Naive B cell (primary cell): ENCODE data around the gene RELN. TPM values are rescaled to one million over a fixed set of nuclear protein-coding genes. Genes with fewer than 3 reads are reported as not detected.

Source experiments
- ATAC-seq, 2 donors: fragments of 150-1000 bp; cut with Tn5 transposase; 2 replicates each; pipeline ENCODE4 v1.10.0; 2021; ENCODE audit warnings: low read depth in 2 of 2, mild to moderate bottlenecking in 2 of 2, moderate library complexity in 2 of 2
- DNase-seq: peaks from one replicate; pipeline ENCODE4 v3.0.0; 2022
- H3K27ac Mint-ChIP-seq, 6 donors: one replicate each; pipeline ENCODE4 v1.8.0; 2020 to 2022; ENCODE audit warnings: mild to moderate bottlenecking in 6 of 6, mixed read lengths in 6 of 6, moderate library complexity in 5 of 6, inconsistent platforms in 2 of 6
- H3K27me3 Mint-ChIP-seq, 3 donors: one replicate each; pipeline ENCODE4 v1.8.0; 2021 to 2022; ENCODE audit warnings: mixed read lengths in 3 of 3, mild to moderate bottlenecking in 1 of 3
- H3K36me3 Mint-ChIP-seq, 2 donors: one replicate each; pipeline ENCODE4 v1.8.0; 2020 to 2022; ENCODE audit warnings: mixed read lengths in 2 of 2, inconsistent platforms in 1 of 2, mild to moderate bottlenecking in 1 of 2
- H3K4me1 Mint-ChIP-seq, 3 donors: one replicate each; pipeline ENCODE4 v1.8.0; 2020 to 2022; ENCODE audit warnings: mixed read lengths in 3 of 3, inconsistent platforms in 1 of 3, mild to moderate bottlenecking in 1 of 3, moderate library complexity in 1 of 3
- H3K4me3 Mint-ChIP-seq, 8 donors: one replicate each; pipeline ENCODE4 v1.8.0; 2020 to 2022; ENCODE audit warnings: mild to moderate bottlenecking in 8 of 8, mixed read lengths in 8 of 8, moderate library complexity in 8 of 8, inconsistent platforms in 2 of 8
- H3K9me3 Mint-ChIP-seq, 7 donors: one replicate each; pipeline ENCODE4 v1.8.0; 2020 to 2022; ENCODE audit warnings: mixed read lengths in 7 of 7, mild to moderate bottlenecking in 5 of 7, inconsistent platforms in 2 of 7, moderate library complexity in 1 of 7
- polyA plus RNA-seq, 6 donors: library from polyadenylated mRNA; unstranded; fragments of 300-500 nt; fragmentation: Illumina TruSeq; gene quantifications; one replicate each; pipeline ENCODE4 v1.2.3, GENCODE V29; 2021; ENCODE audit warnings: low read depth in 6 of 6

Gene RELN
- polyA plus RNA-seq, 6 donors from 2014 or later: not detected

- no peak overlapping the region for H3K27ac Mint-ChIP-seq
- no peaks in the 10 kb centered on the region for H3K4me1 Mint-ChIP-seq
- H3K4me3 Mint-ChIP-seq: no peak overlapping the region
- no peak for ATAC-seq
- DNase-seq: no peak
- no peaks in the 10 kb centered on the region for H3K36me3 Mint-ChIP-seq
- H3K27me3 Mint-ChIP-seq: peaks cover 10 to 17% (median 14%) of the 10 kb centered on the region in 3 donors
- peaks cover 0 to 6% (median 0%) of the 10 kb centered on the region in 7 donors for H3K9me3 Mint-ChIP-seq
These were observed 38.1 kb downstream of the RELN start for GRCh38 chr7:103951311-103951710.

- H3K36me3 Mint-ChIP-seq: no peaks in the 10 kb centered on the region
- H3K27ac Mint-ChIP-seq: peak overlapping the region in 1 of 6 donors; percentile 17
- peaks cover 6 to 10% (median 10%) of the 10 kb centered on the region in 3 donors for H3K27me3 Mint-ChIP-seq
- ATAC-seq: no peak
- H3K4me1 Mint-ChIP-seq: no peaks in the 10 kb centered on the region
- no peak for DNase-seq
- H3K4me3 Mint-ChIP-seq: no peak overlapping the region
- H3K9me3 Mint-ChIP-seq: peaks cover 0 to 6% (median 0%) of the 10 kb centered on the region in 7 donors
These were observed 40.1 kb downstream of the RELN start for GRCh38 chr7:103949374-103949773.

- Mint-ChIP-seq H3K36me3 (no peaks in the 10 kb centered on the region), H3K9me3 (peaks cover 0 to 6% (median 0%) of the 10 kb centered on the region in 7 donors), H3K27me3 (peaks cover 0 to 10% (median 0%) of the 10 kb centered on the region in 3 donors), H3K4me1 (no peaks in the 10 kb centered on the region), H3K27ac (no peak overlapping the region), H3K4me3 (no peak overlapping the region)
- DNase-seq (no peak), ATAC-seq (no peak)
These were observed 42.3 kb downstream of the RELN start for GRCh38 chr7:103947026-103947655.

DNA sequence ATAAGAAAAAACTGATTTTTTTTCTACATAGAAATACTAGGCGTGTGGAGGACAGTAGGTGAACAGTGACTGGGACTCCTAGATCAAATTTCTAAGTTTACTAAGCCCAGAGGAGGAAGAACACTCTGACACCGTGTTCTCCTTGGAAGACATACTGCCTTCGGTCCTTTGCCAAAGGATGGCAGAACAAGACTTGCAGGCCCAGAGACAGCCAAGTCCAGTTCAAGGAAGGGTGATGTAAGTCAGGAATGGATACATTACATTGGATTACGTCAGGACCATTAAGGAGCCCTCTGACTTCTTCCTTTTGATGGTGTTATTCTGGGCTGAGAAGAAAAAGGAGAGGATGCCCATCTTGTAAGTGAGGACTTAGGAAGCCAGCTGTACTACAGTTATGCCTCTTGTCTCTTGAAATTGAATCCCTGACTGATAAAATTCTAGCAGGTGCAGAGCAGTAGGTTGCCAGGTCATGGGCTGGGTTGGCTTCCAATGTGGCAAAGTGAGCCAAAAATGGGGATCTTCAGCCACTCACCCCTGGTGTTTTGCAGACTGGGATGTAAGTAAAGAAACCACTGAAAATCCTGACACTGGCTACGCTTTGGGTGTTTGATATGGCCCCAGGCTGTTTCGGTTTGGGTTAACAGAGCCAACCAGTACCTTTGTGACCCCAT is 45.1 kb downstream of the RELN start:
- Mint-ChIP-seq H3K27me3 (peaks cover 6 to 18% (median 7%) of the 10 kb centered on the region in 3 donors), H3K9me3 (peaks cover 0 to 3% (median 0%) of the 10 kb centered on the region in 7 donors), H3K4me3 (no peak overlapping the region), H3K4me1 (no peaks in the 10 kb centered on the region), H3K27ac (no peak overlapping the region), H3K36me3 (no peaks in the 10 kb centered on the region)
- DNase-seq: no peak
- no peak for ATAC-seq

DNA sequence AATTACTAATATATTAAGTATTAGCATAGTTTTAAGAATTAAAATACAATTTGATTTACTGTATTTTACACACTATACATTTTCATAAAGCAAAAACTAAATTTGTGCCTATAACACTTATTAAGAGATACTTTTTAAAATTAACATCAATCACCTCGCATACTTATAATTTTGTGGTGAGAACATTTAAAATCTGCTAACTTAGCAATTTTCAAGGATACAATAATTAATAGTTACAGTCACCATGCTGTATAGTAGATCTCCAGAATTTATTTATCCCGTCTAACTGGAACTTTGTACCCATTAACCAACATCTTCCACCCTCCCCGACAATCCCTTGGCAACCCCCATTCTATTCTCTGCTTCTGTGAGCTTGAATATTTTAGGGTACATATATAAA is 47.5 kb downstream of the RELN start:
- peaks cover 0 to 5% (median 0%) of the 10 kb centered on the region in 7 donors for H3K9me3 Mint-ChIP-seq
- DNase-seq: no peak
- H3K4me1 Mint-ChIP-seq: no peaks in the 10 kb centered on the region
- H3K27me3 Mint-ChIP-seq: peaks cover 6 to 15% (median 7%) of the 10 kb centered on the region in 3 donors
- no peaks in the 10 kb centered on the region for H3K36me3 Mint-ChIP-seq
- no peak overlapping the region for H3K27ac Mint-ChIP-seq
- no peak for ATAC-seq
- H3K4me3 Mint-ChIP-seq: no peak overlapping the region

- peaks cover 0 to 5% (median 0%) of the 10 kb centered on the region in 7 donors for H3K9me3 Mint-ChIP-seq
- H3K4me1 Mint-ChIP-seq: no peaks in the 10 kb centered on the region
- peaks cover 7 to 19% (median 13%) of the 10 kb centered on the region in 3 donors for H3K27me3 Mint-ChIP-seq
- DNase-seq (no peak), ATAC-seq (no peak)
- H3K27ac Mint-ChIP-seq: no peak overlapping the region
- no peak overlapping the region for H3K4me3 Mint-ChIP-seq
- no peaks in the 10 kb centered on the region for H3K36me3 Mint-ChIP-seq
These were observed 48.8 kb downstream of the RELN start for GRCh38 chr7:103940382-103941268.

- H3K4me1 Mint-ChIP-seq: no peaks in the 10 kb centered on the region
- H3K4me3 Mint-ChIP-seq: no peak overlapping the region
- no peak for DNase-seq
- H3K36me3 Mint-ChIP-seq: no peaks in the 10 kb centered on the region
- no peak overlapping the region for H3K27ac Mint-ChIP-seq
- no peak for ATAC-seq
- H3K27me3 Mint-ChIP-seq: peaks cover 7 to 19% (median 13%) of the 10 kb centered on the region in 3 donors
- peaks cover 0 to 5% (median 0%) of the 10 kb centered on the region in 7 donors for H3K9me3 Mint-ChIP-seq
These were observed 51.8 kb downstream of the RELN start for GRCh38 chr7:103937680-103938079.

DNA sequence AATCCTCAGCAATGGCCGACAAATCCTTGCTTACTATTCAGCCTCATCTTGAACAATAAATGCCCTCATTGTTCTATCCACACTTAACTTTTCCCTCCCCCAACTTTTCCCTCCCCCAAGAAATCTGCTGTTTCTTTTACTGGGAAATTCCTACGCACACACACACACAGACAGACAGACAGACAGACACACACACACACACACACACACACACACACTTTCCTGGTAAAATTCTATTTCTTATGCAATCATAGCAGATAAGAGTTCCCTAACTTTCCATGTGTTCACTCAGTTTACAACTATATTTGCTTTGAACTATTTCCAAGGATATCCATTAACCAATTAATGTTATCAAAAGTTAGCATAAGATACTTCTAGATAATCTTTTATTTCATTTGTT is 52.9 kb downstream of the RELN start:
- peaks cover 7 to 23% (median 13%) of the 10 kb centered on the region in 3 donors for H3K27me3 Mint-ChIP-seq
- no peaks in the 10 kb centered on the region for H3K36me3 Mint-ChIP-seq
- no peak for DNase-seq
- no peak overlapping the region for H3K4me3 Mint-ChIP-seq
- H3K9me3 Mint-ChIP-seq: peaks cover 0 to 5% (median 0%) of the 10 kb centered on the region in 7 donors
- no peak for ATAC-seq
- no peaks in the 10 kb centered on the region for H3K4me1 Mint-ChIP-seq
- no peak overlapping the region for H3K27ac Mint-ChIP-seq

DNA sequence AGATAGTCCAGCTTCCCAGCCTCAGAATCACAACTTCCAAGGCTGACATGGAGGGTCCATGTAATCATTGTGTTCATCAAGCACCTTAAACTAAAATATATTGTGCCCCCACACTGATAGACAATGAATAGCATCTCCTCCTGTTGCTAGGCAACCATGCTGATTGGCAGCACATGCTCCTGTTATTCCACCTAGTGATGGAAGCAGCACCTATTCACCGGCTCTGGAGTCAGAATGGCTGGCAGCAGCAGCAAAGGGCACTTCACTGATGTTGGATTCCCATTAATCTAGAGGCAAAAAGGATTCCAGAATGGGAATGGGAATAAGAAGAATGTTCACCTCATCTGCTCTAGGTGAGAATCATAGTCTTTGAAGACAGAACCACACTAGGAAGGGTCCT is 55.0 kb downstream of the RELN start:
- no peaks in the 10 kb centered on the region for H3K4me1 Mint-ChIP-seq
- H3K9me3 Mint-ChIP-seq: peaks cover 0 to 5% (median 0%) of the 10 kb centered on the region in 7 donors
- no peak for ATAC-seq
- no peak for DNase-seq
- H3K27me3 Mint-ChIP-seq: peaks cover 0 to 13% (median 12%) of the 10 kb centered on the region in 3 donors
- H3K4me3 Mint-ChIP-seq: no peak overlapping the region
- H3K36me3 Mint-ChIP-seq: no peaks in the 10 kb centered on the region
- no peak overlapping the region for H3K27ac Mint-ChIP-seq

DNA sequence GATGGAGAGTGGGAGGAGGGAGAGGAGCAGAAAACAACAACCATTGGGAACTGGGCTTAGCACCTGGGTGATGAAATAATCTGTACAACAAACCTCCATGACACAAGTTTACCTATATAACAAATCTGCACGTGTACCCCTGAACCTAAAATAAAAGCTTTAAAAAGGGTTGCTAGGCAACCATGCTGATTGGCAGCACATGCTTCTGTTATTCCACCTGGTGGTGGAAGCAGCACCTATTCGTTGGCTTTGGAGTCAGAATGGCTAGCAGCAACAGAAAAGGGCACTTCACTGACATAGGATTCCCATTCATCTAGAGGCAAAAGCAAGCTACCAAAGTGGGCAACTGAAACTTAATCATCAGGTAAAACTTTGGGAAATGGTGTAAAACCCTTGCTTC is 57.1 kb downstream of the RELN start:
- no peak for DNase-seq
- Mint-ChIP-seq H3K4me1 (no peaks in the 10 kb centered on the region), H3K27me3 (peaks cover 0 to 12% (median 11%) of the 10 kb centered on the region in 3 donors), H3K9me3 (peaks cover 0 to 5% (median 0%) of the 10 kb centered on the region in 7 donors), H3K4me3 (no peak overlapping the region), H3K36me3 (no peaks in the 10 kb centered on the region), H3K27ac (no peak overlapping the region)
- ATAC-seq: no peak

DNA sequence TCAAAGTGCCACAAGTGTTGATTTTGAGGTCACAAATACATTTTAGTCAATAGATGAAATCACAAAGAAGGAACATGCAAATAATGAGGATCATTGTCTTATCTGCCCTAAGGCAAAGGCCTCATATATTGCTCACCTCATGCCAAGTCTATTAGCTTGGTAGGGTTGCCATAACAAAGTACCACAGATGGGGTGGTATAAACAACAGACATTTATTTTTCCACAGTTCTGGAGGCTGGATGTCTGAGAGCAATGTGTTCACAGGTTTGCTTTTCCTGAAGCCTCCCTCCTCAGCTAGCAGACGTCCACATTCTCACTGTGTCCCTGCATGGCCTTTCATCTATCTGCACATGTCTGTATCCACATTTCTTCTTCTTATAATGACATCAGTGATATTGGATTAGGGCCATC is 59.6 kb downstream of the RELN start:
- Mint-ChIP-seq H3K4me1 (no peaks in the 10 kb centered on the region), H3K36me3 (no peaks in the 10 kb centered on the region), H3K27ac (no peak overlapping the region), H3K27me3 (peaks cover 0 to 6% (median 5%) of the 10 kb centered on the region in 3 donors), H3K4me3 (no peak overlapping the region), H3K9me3 (peaks cover 0 to 5% (median 0%) of the 10 kb centered on the region in 7 donors)
- no peak for ATAC-seq
- no peak for DNase-seq

GRCh38 chr7:103928581-103928980 is 60.9 kb downstream of the RELN start:
- DNase-seq (no peak), ATAC-seq (no peak)
- no peak overlapping the region for H3K4me3 Mint-ChIP-seq
- peaks cover 0 to 6% (median 5%) of the 10 kb centered on the region in 3 donors for H3K27me3 Mint-ChIP-seq
- no peak overlapping the region for H3K27ac Mint-ChIP-seq
- H3K9me3 Mint-ChIP-seq: peaks cover 0 to 5% (median 0%) of the 10 kb centered on the region in 7 donors
- H3K4me1 Mint-ChIP-seq: no peaks in the 10 kb centered on the region
- no peaks in the 10 kb centered on the region for H3K36me3 Mint-ChIP-seq

GRCh38 chr7:103924184-103924583 is 65.3 kb downstream of the RELN start:
- Mint-ChIP-seq H3K27ac (no peak overlapping the region), H3K4me3 (no peak overlapping the region), H3K27me3 (peaks cover 0 to 7% (median 3%) of the 10 kb centered on the region in 3 donors), H3K4me1 (no peaks in the 10 kb centered on the region), H3K36me3 (no peaks in the 10 kb centered on the region), H3K9me3 (no peaks in the 10 kb centered on the region)
- ATAC-seq (no peak), DNase-seq (no peak)
